HepG2 (cell line): ENCODE results near the gene IFITM10. TPM values are rescaled to one million over a fixed set of nuclear protein-coding genes. Genes with fewer than 3 reads are reported as not detected.

Source experiments
- ATAC-seq: fragments of 200-7000 bp; cut with Tn5 transposase; 3 replicates; pipeline ENCODE4 v1.9.1; 2020; ENCODE audit warnings: mild to moderate bottlenecking, moderate library complexity
- BruUV-seq: library from RNA; stranded (reverse); fragments of 400-500 nt; replicated peaks from 2 replicates; lab custom pipeline; 2021; lab: Mats Ljungman, UMichigan
- CTCF ChIA-PET: fragments of 300-600 bp; formaldehyde crosslinking; extraction: SDS; loops from one replicate; lab custom pipeline; 2021; ENCODE audit warnings: low total read pairs, inconsistent platforms, low intra/inter-chr PET ratio; lab: Yijun Ruan, JAX
- POLR2A ChIA-PET: fragments of 350-600 bp; sonication (Branson Sonifier 250); formaldehyde crosslinking; loops from one replicate; lab custom pipeline; 2020; ENCODE audit warnings: antibody characterized with exemption, inconsistent platforms; lab: Yijun Ruan, JAX
- DNase-seq: peaks from one replicate; pipeline ENCODE4 v3.0.0-alpha.2; 2015; ENCODE audit warnings: low spot score
- FAIRE-seq: peaks from 3 replicates; lab custom pipeline; 2011; peaks lifted over from hg19 to GRCh38; lab: Jason Lieb, UNC
- H2AFZ ChIP-seq: one replicate; pipeline ENCODE4 v1.6.1; 2011; ENCODE audit warnings: low read length, inconsistent platforms
- H3K27ac ChIP-seq: fragments of 300-600 bp; 3 replicates; pipeline ENCODE4 v1.8.0; 2011; ENCODE audit warnings: mixed run types, mild to moderate bottlenecking, mixed read lengths, low read length, inconsistent platforms; ENCODE audit not compliant: insufficient read depth; ENCODE audit errors: extremely low read length
- H3K27me3 ChIP-seq, 2 experiments: fragments of 200-600 bp in 1 of 2; 2 replicates in 1 of 2; 3 replicates in 1 of 2; pipeline versions ENCODE4 v1.6.0 to v1.8.0; 2011; ENCODE audit warnings: low read length in 2 of 2, mild to moderate bottlenecking in 2 of 2, moderate library complexity in 2 of 2, inconsistent platforms in 1 of 2; ENCODE audit not compliant: insufficient read depth in 2 of 2, control insufficient read depth in 1 of 2
- H3K36me3 ChIP-seq, 2 experiments: fragments of 200-600 bp in 1 of 2; replicated peaks in 1 of 2; 2 replicates in 1 of 2; 3 replicates in 1 of 2; pipeline versions ENCODE4 v1.5.1 to v1.8.0; 2011; ENCODE audit warnings: low read length in 2 of 2, inconsistent platforms in 1 of 2; ENCODE audit not compliant: insufficient read depth in 2 of 2, control insufficient read depth in 1 of 2
- H3K4me1 ChIP-seq: 2 replicates; pipeline ENCODE4 v1.5.1; 2012; ENCODE audit warnings: low read length, inconsistent platforms; ENCODE audit not compliant: insufficient read depth
- H3K4me2 ChIP-seq: 2 replicates; pipeline ENCODE4 v1.6.0; 2011; ENCODE audit warnings: low read depth, low read length, inconsistent platforms
- H3K4me3 ChIP-seq, 3 experiments: fragments of 200-600 bp in 1 of 3; sonication (generic), shearing (Covaris generic) in 1 of 3; replicated peaks in 1 of 3; 2 replicates each; pipeline ENCODE4 v1.5.1; 2011 to 2016; ENCODE audit warnings: low read length in 3 of 3, inconsistent platforms in 2 of 3, low read depth in 2 of 3, mild to moderate bottlenecking in 2 of 3, control low read depth in 1 of 3, mixed read lengths in 1 of 3; ENCODE audit not compliant: insufficient read depth in 1 of 3
- H3K79me2 ChIP-seq: one replicate; pipeline ENCODE4 v1.6.1; 2011; ENCODE audit warnings: low read length, inconsistent platforms; ENCODE audit not compliant: insufficient read depth
- H3K9ac ChIP-seq: 2 replicates; pipeline ENCODE4 v1.6.0; 2011; ENCODE audit warnings: mild to moderate bottlenecking, low read depth, low read length, inconsistent platforms; ENCODE audit not compliant: insufficient read depth
- H3K9me3 ChIP-seq: 2 replicates; pipeline ENCODE4 v1.5.1; 2012; ENCODE audit warnings: mild to moderate bottlenecking, low read length
- H4K20me1 ChIP-seq: 2 replicates; pipeline ENCODE4 v1.6.0; 2011; ENCODE audit warnings: inconsistent platforms, mild to moderate bottlenecking, low read length, moderate library complexity; ENCODE audit not compliant: insufficient read depth
- CCDC6 ChIP-seq: sonication (generic); formaldehyde crosslinking; IDR thresholded peaks from 2 replicates; pipeline ENCODE4 v1.8.1; 2022; ENCODE audit warnings: mild to moderate bottlenecking, missing genetic modification reagents, moderate library complexity
- CENPX ChIP-seq: sonication (generic); formaldehyde crosslinking; IDR thresholded peaks from 2 replicates; pipeline ENCODE4 v1.9.0; 2021; ENCODE audit warnings: mild to moderate bottlenecking, missing genetic modification reagents, moderate library complexity
- HNF1A ChIP-seq, 2 experiments: sonication (generic) in 1 of 2; formaldehyde crosslinking in 1 of 2; IDR thresholded peaks; 2 replicates each; pipeline versions ENCODE4 v1.4.0 to v1.6.1; 2016 to 2020; ENCODE audit warnings: borderline replicate concordance in 1 of 2, low read depth in 1 of 2, mild to moderate bottlenecking in 1 of 2, missing genetic modification reagents in 1 of 2
- MED13 ChIP-seq: sonication (generic); formaldehyde crosslinking; IDR thresholded peaks from 2 replicates; pipeline ENCODE4 v1.5.0; 2020; ENCODE audit warnings: missing genetic modification reagents
- PHB2 ChIP-seq: fragments of 450-650 bp; IDR thresholded peaks from 2 replicates; pipeline ENCODE4 v1.6.1; 2018; ENCODE audit not compliant: partially characterized antibody
- RFXAP ChIP-seq: sonication (generic); formaldehyde crosslinking; IDR thresholded peaks from 2 replicates; pipeline ENCODE4 v1.4.0; 2020; ENCODE audit warnings: missing genetic modification reagents, borderline replicate concordance
- SIN3A ChIP-seq: IDR thresholded peaks from 2 replicates; pipeline ENCODE4 v1.6.1; 2011; ENCODE audit warnings: low read depth, mild to moderate bottlenecking, control low read depth, low read length, borderline replicate concordance
- SYNCRIP ChIP-seq: fragments of 200-400 bp; formaldehyde crosslinking; IDR thresholded peaks from 2 replicates; pipeline ENCODE4 v1.6.1; 2018; ENCODE audit warnings: mild to moderate bottlenecking, low read depth, low read length; ENCODE audit not compliant: insufficient read depth
- THAP8 ChIP-seq: sonication (generic); formaldehyde crosslinking; IDR thresholded peaks from 2 replicates; pipeline ENCODE4 v1.5.1; 2020; ENCODE audit warnings: missing genetic modification reagents, mild to moderate bottlenecking, borderline replicate concordance
- ZBTB44 ChIP-seq: sonication (generic); formaldehyde crosslinking; IDR thresholded peaks from 2 replicates; pipeline ENCODE4 v1.4.0; 2020; ENCODE audit warnings: missing genetic modification reagents
- ZIK1 ChIP-seq: sonication (generic); formaldehyde crosslinking; IDR thresholded peaks from 2 replicates; pipeline ENCODE4 v1.5.0; 2020; ENCODE audit warnings: mild to moderate bottlenecking, low read depth, missing genetic modification reagents, borderline replicate concordance
- ZNF549 ChIP-seq: sonication (generic); formaldehyde crosslinking; IDR thresholded peaks from 2 replicates; pipeline ENCODE4 v1.5.0; 2020; ENCODE audit warnings: missing genetic modification reagents
- ZNF572 ChIP-seq: sonication (generic); formaldehyde crosslinking; IDR thresholded peaks from 2 replicates; pipeline ENCODE4 v1.5.1; 2020; ENCODE audit warnings: mild to moderate bottlenecking, missing genetic modification reagents
- ZNF597 ChIP-seq: sonication (generic); formaldehyde crosslinking; IDR thresholded peaks from 2 replicates; pipeline ENCODE4 v1.5.0; 2020; ENCODE audit warnings: missing genetic modification reagents
- ZNF839 ChIP-seq: sonication (generic); formaldehyde crosslinking; IDR thresholded peaks from 2 replicates; pipeline ENCODE4 v1.4.0; 2020; ENCODE audit warnings: missing genetic modification reagents, mild to moderate bottlenecking, borderline replicate concordance
- WGBS: methylation state at CpG from one replicate; pipeline ENCODE4 v1.1.6; 2017; ENCODE audit warnings: low lambda C conversion rate; 5-methylcytosine and 5-hydroxymethylcytosine counted together
- in situ Hi-C: cut with HindIII; loops from 2 replicates; pipeline ENCODE4 v1.10.0; 2017; ENCODE audit warnings: low pct_unique_long_range_greater_than_20kb; ENCODE audit not compliant: extremely low pct_ligation_motif_present
- intact Hi-C: fragments of 100-400 bp; cut with micrococcal nuclease; formaldehyde crosslinking; loops from one replicate; pipeline ENCODE4 v1.10.0; 2022; ENCODE audit not compliant: unreplicated experiment
- polyA plus RNA-seq, 8 experiments: library from polyadenylated mRNA; depleted of rRNA in 3 of 8; stranded (reverse) in 7 of 8; unstranded in 1 of 8; fragments of >200 nt; fragmentation: Illumina TruSeq in 4 of 8; extraction: Trizol in 4 of 8; gene quantifications; 2 replicates each; pipeline versions ENCODE4 v1.2.1 to v1.2.3, GENCODE V29; 2011 to 2016; ENCODE audit warnings: low read depth in 4 of 8, missing spikeins in 1 of 8, mixed read lengths in 1 of 8; ENCODE audit not compliant: insufficient read depth in 1 of 8
- total RNA-seq, 5 experiments: library from RNA; depleted of rRNA; stranded (reverse); fragments of >200 nt; fragmentation: Illumina TruSeq; extraction: Trizol; gene quantifications; 2 replicates each; pipeline ENCODE4 v1.2.3, GENCODE V29; 2016; ENCODE audit warnings: low read depth in 1 of 5

The IFITM10 gene
- total and polyA plus RNA-seq, 2 of the 13 experiments (the other 11 are each of a cell fraction or from before 2014, with no cell fraction given): 0.09 to 0.13 TPM

- Histone ChIP-seq H3K4me1 (peaks cover 14% of the 10 kb centered on the region), H3K36me3 (no peaks in the 10 kb centered on the region), H3K4me2 (no peak overlapping the region), H3K9ac (no peak overlapping the region), H3K27me3 (peaks cover 2 to 40% of the 10 kb centered on the region in 2 experiments; a peak in 4 of 5 replicates), H3K4me3 (no peak overlapping the region), H3K79me2 (no peaks in the 10 kb centered on the region), H2AFZ (no peak overlapping the region), H3K27ac (no peak overlapping the region), H3K9me3 (no peaks in the 10 kb centered on the region), H4K20me1 (no peaks in the 10 kb centered on the region)
- WGBS: 27% methylated on average over 12 of the region's 12 CpGs
- DNase-seq: no peak
- in situ Hi-C loops: no loop called here
- ChIA-PET POLR2A (no interaction called here), CTCF (no interaction called here)
- BruUV-seq: no TSS peak
- intact Hi-C loops: no loop called here
- FAIRE-seq: no peak
- ATAC-seq: no peak
- TF ChIP-seq ZNF549 (CRISPR knock-in tag) (no peak), RFXAP (no peak), ZBTB44 (CRISPR knock-in tag) (no peak), ZNF572 (no peak), THAP8 (CRISPR knock-in tag) (no peak), SIN3A (no peak), CCDC6 (no peak), MED13 (CRISPR knock-in tag) (no peak), ZIK1 (no peak), ZNF839 (CRISPR knock-in tag) (no peak), HNF1A (IDR thresholded peaks at IDR 0.05; ENCODE audit: low read depth) (no peak), HNF1A (CRISPR knock-in tag; IDR thresholded peaks at IDR 0.05; ENCODE audit: borderline replicate concordance) (no peak), CENPX (CRISPR knock-in tag) (no peak), PHB2 (no peak), SYNCRIP (no peak), ZNF597 (CRISPR knock-in tag) (no peak)
Measured at GRCh38 chr11:1774886-1775285, 24.5 kb upstream of the IFITM10 start.
